GM06990 (cell line): Measurements from ENCODE around the gene TAGAP.
"Not testable (repeated sequence)": the region's sequence is repeated elsewhere in the genome, so short reads cannot be mapped to it uniquely, and the experiment has no call there.

ENCODE experiments used
- DNase-seq: peaks from one replicate; pipeline ENCODE4 v3.0.0-alpha.2; 2011; ENCODE audit not compliant: insufficient read length; ENCODE audit errors: extremely low read depth
- H3K27me3 ChIP-seq: replicated peaks from 2 replicates; pipeline ENCODE4 v1.6.0; 2011; ENCODE audit warnings: low read length; ENCODE audit not compliant: control insufficient read depth, insufficient read depth
- H3K36me3 ChIP-seq: 2 replicates; pipeline ENCODE4 v1.5.1; 2011; ENCODE audit warnings: low read length; ENCODE audit not compliant: control insufficient read depth, insufficient read depth
- H3K4me3 ChIP-seq: replicated peaks from 2 replicates; pipeline ENCODE4 v1.5.1; 2011; ENCODE audit warnings: low read depth, mild to moderate bottlenecking, control low read depth, low read length
- CTCF ChIP-seq: IDR thresholded peaks from 2 replicates; pipeline ENCODE4 v1.5.1; 2011; ENCODE audit warnings: low read length, control low read depth, mild to moderate bottlenecking, inconsistent platforms; ENCODE audit not compliant: insufficient read depth, poor library complexity, severe bottlenecking

TAGAP gene

GRCh38 chr6:158991017-158991723, 53.6 kb downstream of the TAGAP start:
- no peak for TF ChIP-seq CTCF
- DNase-seq: no peak
- Histone ChIP-seq H3K27me3 (no peaks in the 10 kb centered on the region), H3K36me3 (no peaks in the 10 kb centered on the region), H3K4me3 (no peak overlapping the region)

- not testable (repeated sequence) for H3K36me3 ChIP-seq, H3K27me3 ChIP-seq, H3K4me3 ChIP-seq, DNase-seq
Observed at GRCh38 chr6:158989711-158990110, 55.1 kb downstream of the TAGAP start.

GRCh38 chr6:158988477-158988876, 56.3 kb downstream of the TAGAP start:
- DNase-seq: no peak
- H3K4me3 ChIP-seq: no peak overlapping the region

GRCh38 chr6:158987657-158988056, 57.1 kb downstream of the TAGAP start:
- Histone ChIP-seq H3K27me3 (no peaks in the 10 kb centered on the region), H3K4me3 (no peak overlapping the region), H3K36me3 (no peaks in the 10 kb centered on the region)
- no peak for TF ChIP-seq CTCF
- no peak for DNase-seq

More at GRCh38 chr6:158988477-158988876, 56.3 kb downstream of the TAGAP start:
- Histone ChIP-seq H3K36me3 (no peaks in the 10 kb centered on the region), H3K27me3 (no peaks in the 10 kb centered on the region)
- no peak for TF ChIP-seq CTCF
